HEK293 (cell line): ENCODE results near the gene LRP1B.

Source experiments
- CTCF ChIA-PET: fragments of 350-600 bp; formaldehyde crosslinking; extraction: SDS; loops from one replicate; lab custom pipeline; 2021; ENCODE audit warnings: antibody characterized with exemption; lab: Yijun Ruan, JAX
- POLR2A ChIA-PET: fragments of 300-600 bp; formaldehyde crosslinking; extraction: SDS; loops from one replicate; lab custom pipeline; 2020; ENCODE audit warnings: antibody characterized with exemption, inconsistent platforms; lab: Yijun Ruan, JAX
- H3K27ac ChIP-seq: fragments of 200-500 bp; sonication (Bioruptor generic); 2 replicates; pipeline ENCODE4 v1.5.1; 2014; ENCODE audit warnings: low read depth, low read length, control low read depth, inconsistent platforms; ENCODE audit errors: extremely low read depth
- H3K36me3 ChIP-seq, 2 experiments: fragments of 200-500 bp in 1 of 2; sonication (Bioruptor generic) in 1 of 2; 1 replicate in 1 of 2; 2 replicates in 1 of 2; pipeline ENCODE4 v1.5.1; 2014 to 2017; ENCODE audit warnings: inconsistent platforms in 2 of 2, low read length in 2 of 2; ENCODE audit not compliant: control insufficient read depth in 2 of 2, insufficient read depth in 1 of 2
- H3K4me1 ChIP-seq: fragments of 200-500 bp; sonication (Bioruptor generic); 2 replicates; pipeline ENCODE4 v1.5.1; 2014; ENCODE audit warnings: mild to moderate bottlenecking, low read length, inconsistent platforms; ENCODE audit not compliant: control insufficient read depth, insufficient read depth
- H3K4me3 ChIP-seq: 2 replicates; pipeline ENCODE4 v1.5.1; 2011; ENCODE audit warnings: low read depth, mild to moderate bottlenecking, control low read depth, low read length, moderate library complexity
- H3K9me3 ChIP-seq: fragments of 200-500 bp; sonication (Bioruptor generic); 2 replicates; pipeline ENCODE4 v1.5.1; 2014; ENCODE audit warnings: low read depth, low read length, inconsistent platforms; ENCODE audit not compliant: control insufficient read depth, insufficient read depth
- BCL6B ChIP-seq: fragments of 450-650 bp; formaldehyde crosslinking; IDR thresholded peaks from 2 replicates; pipeline ENCODE4 v1.5.1; 2017; ENCODE audit warnings: missing biosample characterization, missing genetic modification characterization
- GLIS2 ChIP-seq: fragments of 450-650 bp; formaldehyde crosslinking; IDR thresholded peaks from 2 replicates; pipeline ENCODE4 v1.5.1; 2016; ENCODE audit warnings: missing biosample characterization, missing genetic modification characterization
- KLF9 ChIP-seq: fragments of 450-650 bp; formaldehyde crosslinking; IDR thresholded peaks from 2 replicates; pipeline ENCODE4 v1.5.1; 2016; ENCODE audit warnings: missing biosample characterization, missing genetic modification characterization, low read depth
- PRDM2 ChIP-seq: fragments of 450-650 bp; formaldehyde crosslinking; IDR thresholded peaks from 2 replicates; pipeline ENCODE4 v1.5.1; 2016; ENCODE audit warnings: missing biosample characterization, missing genetic modification characterization, borderline replicate concordance
- RBAK ChIP-seq: fragments of 450-650 bp; formaldehyde crosslinking; IDR thresholded peaks from 2 replicates; pipeline ENCODE4 v1.5.1; 2016; ENCODE audit warnings: missing biosample characterization, missing genetic modification characterization
- SALL2 ChIP-seq: fragments of 450-650 bp; formaldehyde crosslinking; IDR thresholded peaks from 2 replicates; pipeline ENCODE4 v1.5.0; 2017; ENCODE audit warnings: missing biosample characterization, mild to moderate bottlenecking, missing genetic modification characterization, borderline replicate concordance
- SP2 ChIP-seq: fragments of 450-650 bp; formaldehyde crosslinking; IDR thresholded peaks from 2 replicates; pipeline ENCODE4 v1.5.1; 2016; ENCODE audit warnings: missing biosample characterization, missing genetic modification characterization
- YY1 ChIP-seq: fragments of 450-650 bp; formaldehyde crosslinking; IDR thresholded peaks from 2 replicates; pipeline ENCODE4 v1.5.1; 2018; ENCODE audit warnings: missing biosample characterization, missing genetic modification characterization
- YY2 ChIP-seq: fragments of 450-650 bp; formaldehyde crosslinking; IDR thresholded peaks from 2 replicates; pipeline ENCODE4 v1.5.1; 2016; ENCODE audit warnings: missing biosample characterization, missing genetic modification characterization
- ZNF138 ChIP-seq: fragments of 450-650 bp; formaldehyde crosslinking; IDR thresholded peaks from 2 replicates; pipeline ENCODE4 v1.5.1; 2016; ENCODE audit warnings: missing biosample characterization, missing genetic modification characterization, borderline replicate concordance
- ZNF140 ChIP-seq: fragments of 450-650 bp; formaldehyde crosslinking; IDR thresholded peaks from 2 replicates; pipeline ENCODE4 v1.5.1; 2016; ENCODE audit warnings: missing biosample characterization, missing genetic modification characterization
- ZNF184 ChIP-seq: fragments of 450-650 bp; IDR thresholded peaks from 2 replicates; pipeline ENCODE4 v1.5.1; 2018; ENCODE audit warnings: missing biosample characterization, mild to moderate bottlenecking, missing genetic modification characterization
- ZNF449 ChIP-seq: fragments of 450-650 bp; formaldehyde crosslinking; IDR thresholded peaks from 2 replicates; pipeline ENCODE4 v1.5.1; 2017; ENCODE audit warnings: missing biosample characterization, mild to moderate bottlenecking, missing genetic modification characterization, moderate library complexity
- ZNF473 ChIP-seq: fragments of 450-650 bp; formaldehyde crosslinking; IDR thresholded peaks from 2 replicates; pipeline ENCODE4 v1.5.1; 2017; ENCODE audit warnings: missing biosample characterization, missing genetic modification characterization
- ZNF558 ChIP-seq: fragments of 450-650 bp; formaldehyde crosslinking; IDR thresholded peaks from 2 replicates; pipeline ENCODE4 v1.5.1; 2016; ENCODE audit warnings: missing biosample characterization, missing genetic modification characterization
- ZNF610 ChIP-seq: fragments of 450-650 bp; formaldehyde crosslinking; IDR thresholded peaks from 2 replicates; pipeline ENCODE4 v1.5.1; 2016; ENCODE audit warnings: missing biosample characterization, missing genetic modification characterization, borderline replicate concordance
- ZNF747 ChIP-seq: fragments of 450-650 bp; formaldehyde crosslinking; IDR thresholded peaks from 2 replicates; pipeline ENCODE4 v1.5.1; 2016; ENCODE audit warnings: missing biosample characterization, missing genetic modification characterization
- ZNF785 ChIP-seq: fragments of 450-650 bp; formaldehyde crosslinking; IDR thresholded peaks from 2 replicates; pipeline ENCODE4 v1.5.1; 2016; ENCODE audit warnings: missing biosample characterization, missing genetic modification characterization
- ZSCAN30 ChIP-seq: fragments of 450-650 bp; IDR thresholded peaks from 2 replicates; pipeline ENCODE4 v1.5.1; 2018; ENCODE audit warnings: missing biosample characterization, mild to moderate bottlenecking, missing genetic modification characterization, moderate library complexity

The LRP1B gene

GRCh38 chr2:141264848-141265247, 866.0 kb downstream of the LRP1B start:
- Histone ChIP-seq H3K27ac (no peak overlapping the region), H3K9me3 (no peaks in the 10 kb centered on the region)
- no peak for TF ChIP-seq ZNF140 (tag by site-specific recombination)
- TF ChIP-seq KLF9 (tag by site-specific recombination): no peak
- no peak for TF ChIP-seq BCL6B
- TF ChIP-seq SALL2 (tag by site-specific recombination): no peak
- no peak for TF ChIP-seq PRDM2 (tag by site-specific recombination)
- TF ChIP-seq ZNF138 (tag by site-specific recombination): no peak
- no peak for TF ChIP-seq ZNF473 (tag by site-specific recombination)
- TF ChIP-seq, all 188 proteins: peak for 0
- Histone ChIP-seq H3K36me3 (no peaks in the 10 kb centered on the region), H3K4me1 (no peaks in the 10 kb centered on the region), H3K4me3 (no peak overlapping the region)
- CTCF ChIA-PET: no interaction called here
- POLR2A ChIA-PET: no interaction called here

- TF ChIP-seq GLIS2 (no peak), SP2 (no peak), RBAK (tag by site-specific recombination) (no peak), ZNF184 (tag by site-specific recombination) (no peak), ZSCAN30 (tag by site-specific recombination) (no peak), ZNF610 (no peak), YY1 (no peak), ZNF558 (no peak), ZNF449 (tag by site-specific recombination) (no peak), ZNF747 (tag by site-specific recombination) (no peak), YY2 (tag by site-specific recombination) (no peak), ZNF785 (tag by site-specific recombination) (no peak)
- no peaks in the 10 kb centered on the region for H3K9me3 ChIP-seq
- H3K27ac ChIP-seq: no peak overlapping the region
- H3K4me3 ChIP-seq: no peak overlapping the region
- no peaks in the 10 kb centered on the region for H3K4me1 ChIP-seq
- ChIA-PET POLR2A (no interaction called here), CTCF (no interaction called here)
- no peaks in the 10 kb centered on the region for H3K36me3 ChIP-seq
Observed at GRCh38 chr2:141260911-141261310, 869.9 kb downstream of the LRP1B start.
